SK-N-SH (cell line): ENCODE results near the gene ENTPD7. TPM values are rescaled to one million over a fixed set of nuclear protein-coding genes. Genes with fewer than 3 reads are reported as not detected.

Experiments used
- CTCF ChIA-PET: fragments of 300-600, 350-600 bp; formaldehyde crosslinking; extraction: SDS; loops from one replicate; lab custom pipeline; 2021; lab: Yijun Ruan, JAX
- POLR2A ChIA-PET: fragments of 350-600 bp; sonication (Branson Sonifier 250); formaldehyde crosslinking; extraction: SDS; loops from one replicate; lab custom pipeline; 2020; ENCODE audit warnings: antibody characterized with exemption, inconsistent platforms; lab: Yijun Ruan, JAX
- DNase-seq: peaks from one replicate; pipeline ENCODE4 v3.0.0; 2012
- H2AFZ ChIP-seq: fragments of 200-600 bp; sonication (generic); 2 replicates; pipeline ENCODE4 v1.8.1; 2016; ENCODE audit warnings: antibody characterized with exemption, mild to moderate bottlenecking, low read depth
- H3F3A ChIP-seq: fragments of 200-600 bp; sonication (generic); replicated peaks from 2 replicates; pipeline ENCODE3; 2016; ENCODE audit warnings: antibody characterized with exemption, mild to moderate bottlenecking; ENCODE audit not compliant: insufficient read depth
- H3K27ac ChIP-seq, 2 experiments: fragments of 200-500 bp in 1 of 2; fragments of 200-600 bp in 1 of 2; sonication (Bioruptor generic) in 1 of 2; sonication (generic), shearing (Covaris generic) in 1 of 2; 2 replicates each; pipeline versions ENCODE4 v1.5.1 to v1.6.1; 2014 to 2016; ENCODE audit warnings: low read depth in 2 of 2, inconsistent platforms in 1 of 2, low read length in 1 of 2, mild to moderate bottlenecking in 1 of 2, mixed read lengths in 1 of 2
- H3K27me3 ChIP-seq: fragments of 200-600 bp; sonication (generic), shearing (Covaris generic); 2 replicates; pipeline ENCODE4 v1.6.1; 2016; ENCODE audit warnings: mixed run types; ENCODE audit not compliant: insufficient read depth
- H3K36me3 ChIP-seq, 2 experiments: fragments of 200-500 bp in 1 of 2; fragments of 200-600 bp in 1 of 2; sonication (Bioruptor generic) in 1 of 2; sonication (generic) in 1 of 2; replicated peaks in 1 of 2; 2 replicates each; pipeline versions ENCODE3 to v1.5.1; 2014 to 2016; ENCODE audit warnings: low read length in 1 of 2, mild to moderate bottlenecking in 1 of 2; ENCODE audit not compliant: insufficient read depth in 2 of 2, control insufficient read depth in 1 of 2
- H3K4me1 ChIP-seq, 2 experiments: fragments of 200-500 bp in 1 of 2; fragments of 200-600 bp in 1 of 2; sonication (Bioruptor generic) in 1 of 2; sonication (generic), shearing (Covaris generic) in 1 of 2; 2 replicates each; pipeline versions ENCODE4 v1.5.1 to v1.6.1; 2014 to 2016; ENCODE audit warnings: low read depth in 1 of 2, low read length in 1 of 2, mixed run types in 1 of 2; ENCODE audit not compliant: insufficient read depth in 2 of 2, control insufficient read depth in 1 of 2
- H3K4me2 ChIP-seq: fragments of 200-600 bp; sonication (generic), shearing (Covaris generic); 2 replicates; pipeline ENCODE4 v1.6.1; 2017; ENCODE audit warnings: mixed run types
- H3K4me3 ChIP-seq, 2 experiments: fragments of 200-500 bp in 1 of 2; fragments of 200-600 bp in 1 of 2; sonication (Bioruptor generic) in 1 of 2; sonication (generic), shearing (Covaris generic) in 1 of 2; 2 replicates each; pipeline versions ENCODE4 v1.5.1 to v1.8.1; 2014 to 2016; ENCODE audit warnings: low read depth in 2 of 2, inconsistent platforms in 1 of 2, low read length in 1 of 2, mild to moderate bottlenecking in 1 of 2, mixed read lengths in 1 of 2, moderate library complexity in 1 of 2
- H3K79me2 ChIP-seq: fragments of 200-600 bp; sonication (generic); 2 replicates; pipeline ENCODE4 v1.8.1; 2017; ENCODE audit warnings: mild to moderate bottlenecking; ENCODE audit not compliant: insufficient read depth
- H3K9ac ChIP-seq: fragments of 200-600 bp; sonication (generic); 2 replicates; pipeline ENCODE4 v1.6.1; 2017; ENCODE audit warnings: mixed run types
- H3K9me2 ChIP-seq: fragments of 200-600 bp; sonication (generic); 2 replicates; pipeline ENCODE4 v1.6.1; 2017; ENCODE audit warnings: mixed run types
- H3K9me3 ChIP-seq: fragments of 200-600 bp; sonication (generic); 2 replicates; pipeline ENCODE4 v1.6.1; 2017; ENCODE audit warnings: mixed run types, mild to moderate bottlenecking, moderate library complexity
- H4K20me1 ChIP-seq: fragments of 200-600 bp; sonication (generic); 2 replicates; pipeline ENCODE4 v1.6.1; 2017; ENCODE audit warnings: mild to moderate bottlenecking, mixed run types; ENCODE audit not compliant: insufficient read depth
- CTCF ChIP-seq: fragments of 200-600 bp; sonication (generic); IDR thresholded peaks from 2 replicates; pipeline ENCODE4 v1.6.1; 2017; ENCODE audit warnings: antibody characterized with exemption, mild to moderate bottlenecking, moderate library complexity
- ELF1 ChIP-seq: IDR thresholded peaks from 2 replicates; pipeline ENCODE4 v1.4.0; 2012
- EP300 ChIP-seq, 2 experiments: IDR thresholded peaks; 2 replicates each; pipeline versions ENCODE4 v1.4.0 to v1.6.1; 2012; ENCODE audit warnings: borderline replicate concordance in 1 of 2, low read depth in 1 of 2, low read length in 1 of 2
- EZH2phosphoT487 ChIP-seq: fragments of 200-600 bp; sonication (generic); IDR thresholded peaks from 2 replicates; pipeline ENCODE4 v1.6.1; 2017; ENCODE audit warnings: low read depth, mixed run types, mild to moderate bottlenecking, antibody characterized with exemption, moderate library complexity, borderline replicate concordance
- FOSL2 ChIP-seq: IDR thresholded peaks from 2 replicates; pipeline ENCODE4 v1.4.0; 2012; ENCODE audit warnings: low read depth, mild to moderate bottlenecking, moderate library complexity, borderline replicate concordance
- FOXJ3 ChIP-seq: sonication (generic); formaldehyde crosslinking; IDR thresholded peaks from 2 replicates; pipeline ENCODE4 v1.5.1; 2020; ENCODE audit warnings: mild to moderate bottlenecking, missing genetic modification reagents
- FOXM1 ChIP-seq: IDR thresholded peaks from 2 replicates; pipeline ENCODE4 v1.4.0; 2012; ENCODE audit warnings: low read depth, mild to moderate bottlenecking
- IRF3 ChIP-seq: fragments of 150-350 bp; IDR thresholded peaks from 2 replicates; pipeline ENCODE4 v1.6.1; 2016; ENCODE audit warnings: mild to moderate bottlenecking, low read depth, low read length
- MEF2A ChIP-seq: IDR thresholded peaks from 2 replicates; pipeline ENCODE4 v1.4.0; 2012; ENCODE audit warnings: low read depth, borderline replicate concordance
- MXI1 ChIP-seq: IDR thresholded peaks from 2 replicates; pipeline ENCODE4 v1.6.1; 2012; ENCODE audit warnings: mild to moderate bottlenecking, low read depth, low read length, improper control_type of control experiment
- NFIC ChIP-seq: IDR thresholded peaks from 2 replicates; pipeline ENCODE4 v1.4.0; 2012; ENCODE audit warnings: borderline replicate concordance
- NRF1 ChIP-seq: IDR thresholded peaks from 2 replicates; pipeline ENCODE4 v1.6.1; 2012; ENCODE audit warnings: low read depth, mild to moderate bottlenecking, low read length
- PBX3 ChIP-seq: IDR thresholded peaks from 2 replicates; pipeline ENCODE4; 2012
- POLR2AphosphoS5 ChIP-seq: IDR thresholded peaks from 2 replicates; pipeline ENCODE4 v1.6.1; 2012; ENCODE audit warnings: low read depth, low read length
- RFX5 ChIP-seq: IDR thresholded peaks from 2 replicates; pipeline ENCODE4 v1.6.1; 2012; ENCODE audit warnings: mild to moderate bottlenecking, improper control_type of control experiment, low read length
- SIN3A ChIP-seq: IDR thresholded peaks from 2 replicates; pipeline ENCODE4 v1.6.1; 2012; ENCODE audit warnings: low read depth, mild to moderate bottlenecking, low read length, moderate library complexity, borderline replicate concordance
- SMC3 ChIP-seq: IDR thresholded peaks from 2 replicates; pipeline ENCODE4 v1.6.1; 2012; ENCODE audit warnings: low read depth, low read length, improper control_type of control experiment
- TCF12 ChIP-seq: IDR thresholded peaks from 2 replicates; pipeline ENCODE4 v1.4.0; 2012
- TEAD4 ChIP-seq: IDR thresholded peaks from 2 replicates; pipeline ENCODE4 v1.4.0; 2012; ENCODE audit warnings: mild to moderate bottlenecking, borderline replicate concordance; ENCODE audit not compliant: insufficient read depth
- USF1 ChIP-seq: IDR thresholded peaks from 2 replicates; pipeline ENCODE4 v1.4.0; 2012; ENCODE audit warnings: low read depth, borderline replicate concordance
- WGBS: methylation state at CpG from one replicate; pipeline ENCODE4 v1.1.6; 2017; ENCODE audit warnings: low lambda C conversion rate; 5-methylcytosine and 5-hydroxymethylcytosine counted together
- polyA plus RNA-seq, 3 experiments: library from polyadenylated mRNA; depleted of rRNA; stranded (reverse); fragments of >200 nt; gene quantifications; 2 replicates each; pipeline ENCODE4 v1.2.3, GENCODE V29; 2012

ENTPD7 gene
- polyA plus RNA-seq, 1 of the 3 experiments (the other 2 are of a cell fraction) = 3.9 TPM

- TF ChIP-seq POLR2AphosphoS5 = no peak
- no peak for TF ChIP-seq MXI1
- TF ChIP-seq IRF3 = no peak
- no peak for TF ChIP-seq FOXM1
- TF ChIP-seq TCF12 = no peak
- no peak for TF ChIP-seq USF1
- no peak for TF ChIP-seq FOXJ3 (CRISPR knock-in tag)
- TF ChIP-seq NFIC = no peak
- TF ChIP-seq PBX3 = no peak
- no peak for TF ChIP-seq RFX5
- no peak for TF ChIP-seq FOSL2
- no peak for TF ChIP-seq EP300 (IDR thresholded peaks at IDR 0.05; ENCODE audit: borderline replicate concordance in 1 of 2, low read depth in 1 of 2, low read length in 1 of 2)
- TF ChIP-seq TEAD4 = no peak
- no peak for TF ChIP-seq EZH2phosphoT487
- TF ChIP-seq MEF2A = no peak
- no peak for TF ChIP-seq SMC3
- TF ChIP-seq SIN3A = no peak
- no peak for TF ChIP-seq NRF1
- no peak for TF ChIP-seq CTCF
- no peak for TF ChIP-seq ELF1
- Histone ChIP-seq H3K27me3 (no peaks in the 10 kb centered on the region), H3K36me3 (peaks cover 35 to 71% of the 10 kb centered on the region in 2 experiments), H3K4me1 (peaks cover 0 to 14% of the 10 kb centered on the region in 2 experiments; a peak in 1 of 4 replicates), H3K4me3 (no peak overlapping the region), H2AFZ (no peak overlapping the region), H3K4me2 (no peak overlapping the region), H4K20me1 (no peaks in the 10 kb centered on the region), H3K9me2 (no peaks in the 10 kb centered on the region), H3K79me2 (peaks cover under 1% of the 10 kb centered on the region; the same call in 1 of the 2 replicates), H3K27ac (no peak overlapping the region), H3F3A (peaks cover 4% of the 10 kb centered on the region), H3K9me3 (no peaks in the 10 kb centered on the region), H3K9ac (no peak overlapping the region)
- POLR2A ChIA-PET = no interaction called here
- 84% methylated on average over 2 of the region's 2 CpGs for WGBS
- no peak for DNase-seq
- CTCF ChIA-PET = no interaction called here
Observed at GRCh38 chr10:99685597-99685967, 26.3 kb downstream of the ENTPD7 start.
